Astrocyte of the cerebellum (primary cell): Measurements from ENCODE around the gene MEGF10.

ENCODE experiments used
- DNase-seq: peaks from one replicate; pipeline ENCODE4 v3.0.0-alpha.2; 2011; ENCODE audit warnings: low read depth
- H3K4me3 ChIP-seq: 2 replicates; pipeline ENCODE4 v1.5.1; 2011; ENCODE audit warnings: mild to moderate bottlenecking, low read depth, low read length, moderate library complexity
- in situ Hi-C: cut with HindIII; loops from 2 replicates; pipeline ENCODE4 v1.10.0; 2017; ENCODE audit warnings: low sequenced_read_pairs
- TF ChIP-seq, protein P1 (sequence below): IDR thresholded peaks from 2 replicates; pipeline ENCODE4 v1.5.1; 2012; ENCODE audit warnings: low read length, low read depth, moderate library complexity, mild to moderate bottlenecking; ENCODE audit errors: missing control alignments

MEGF10 gene

DNA sequence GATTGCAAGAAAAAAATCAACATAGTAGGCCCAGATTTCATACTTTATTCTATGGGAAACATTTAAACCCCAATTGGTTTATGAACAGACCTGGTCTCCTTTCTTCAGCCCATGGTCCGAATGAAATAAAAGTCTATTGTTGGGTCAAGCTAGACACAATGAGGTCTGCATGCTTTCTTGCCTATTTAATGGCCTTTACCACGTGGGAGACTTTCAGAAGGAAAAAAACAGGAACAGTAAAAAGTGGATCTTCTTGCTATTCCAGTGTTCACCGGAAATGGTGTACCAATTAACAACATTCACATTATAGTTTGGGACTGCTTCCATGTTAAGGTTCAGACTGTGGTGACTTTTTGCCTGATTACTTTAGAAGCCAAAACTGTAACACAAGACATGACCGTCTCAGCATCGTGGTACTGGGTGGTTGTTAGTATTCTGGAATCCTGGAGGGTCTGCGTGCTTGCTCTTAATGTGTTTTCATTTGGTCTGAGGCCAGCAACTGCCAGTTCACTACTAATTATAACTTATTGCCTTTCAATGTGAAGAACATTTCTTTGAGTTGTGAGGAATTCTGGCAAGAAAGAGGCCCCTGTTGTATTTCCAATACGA lies 141.5 kb downstream of the MEGF10 start:
- no peak for DNase-seq
- TF ChIP-seq, protein P1, sequence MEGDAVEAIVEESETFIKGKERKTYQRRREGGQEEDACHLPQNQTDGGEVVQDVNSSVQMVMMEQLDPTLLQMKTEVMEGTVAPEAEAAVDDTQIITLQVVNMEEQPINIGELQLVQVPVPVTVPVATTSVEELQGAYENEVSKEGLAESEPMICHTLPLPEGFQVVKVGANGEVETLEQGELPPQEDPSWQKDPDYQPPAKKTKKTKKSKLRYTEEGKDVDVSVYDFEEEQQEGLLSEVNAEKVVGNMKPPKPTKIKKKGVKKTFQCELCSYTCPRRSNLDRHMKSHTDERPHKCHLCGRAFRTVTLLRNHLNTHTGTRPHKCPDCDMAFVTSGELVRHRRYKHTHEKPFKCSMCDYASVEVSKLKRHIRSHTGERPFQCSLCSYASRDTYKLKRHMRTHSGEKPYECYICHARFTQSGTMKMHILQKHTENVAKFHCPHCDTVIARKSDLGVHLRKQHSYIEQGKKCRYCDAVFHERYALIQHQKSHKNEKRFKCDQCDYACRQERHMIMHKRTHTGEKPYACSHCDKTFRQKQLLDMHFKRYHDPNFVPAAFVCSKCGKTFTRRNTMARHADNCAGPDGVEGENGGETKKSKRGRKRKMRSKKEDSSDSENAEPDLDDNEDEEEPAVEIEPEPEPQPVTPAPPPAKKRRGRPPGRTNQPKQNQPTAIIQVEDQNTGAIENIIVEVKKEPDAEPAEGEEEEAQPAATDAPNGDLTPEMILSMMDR = no peak
- in situ Hi-C loops = loop anchor here (10.0 kb wide), 1 partner anchor 127 kb away; no protein-coding TSS in a partner anchor
- H3K4me3 ChIP-seq = no peak overlapping the region

DNA sequence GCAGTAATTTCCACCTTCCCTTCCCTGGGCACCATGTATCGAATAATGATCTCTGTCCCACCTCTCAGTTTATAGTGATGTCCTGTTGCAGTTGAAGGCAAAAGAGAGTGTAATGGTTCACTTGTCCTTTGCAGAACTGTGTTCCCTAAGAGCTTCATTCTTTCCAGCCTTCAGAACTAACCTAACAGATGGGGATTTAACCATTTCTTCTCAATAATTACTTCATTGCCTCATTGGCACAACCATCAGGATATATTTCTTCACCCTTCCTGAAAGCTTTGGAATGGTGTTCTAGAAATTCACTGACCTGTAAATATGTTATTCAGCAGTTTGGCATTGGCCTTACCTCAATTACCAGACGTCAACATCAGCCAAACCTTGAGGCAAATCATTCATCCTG lies 142.9 kb downstream of the MEGF10 start:
- no peak overlapping the region for H3K4me3 ChIP-seq
- in situ Hi-C loops = loop anchor here (10.0 kb wide), 1 partner anchor 129 kb away; no protein-coding TSS in a partner anchor
- TF ChIP-seq, protein P1 = no peak
- DNase-seq = no peak

DNA sequence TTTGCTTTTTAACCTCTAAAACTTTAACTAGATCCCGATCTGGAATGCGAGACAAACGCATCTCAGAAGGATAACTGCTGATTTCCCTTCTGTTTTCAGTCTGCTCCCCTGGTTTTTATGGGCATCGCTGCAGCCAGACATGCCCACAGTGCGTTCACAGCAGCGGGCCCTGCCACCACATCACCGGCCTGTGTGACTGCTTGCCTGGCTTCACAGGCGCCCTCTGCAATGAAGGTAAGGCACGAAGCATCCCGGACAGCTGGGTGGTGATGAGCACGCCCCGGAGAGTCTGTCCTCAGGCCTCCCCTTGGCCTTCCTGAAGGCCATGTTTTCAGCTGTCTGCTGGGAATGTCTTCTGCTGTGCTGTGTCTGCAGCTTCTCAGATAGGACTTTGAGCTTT lies 144.0 kb downstream of the MEGF10 start:
- no peak overlapping the region for H3K4me3 ChIP-seq
- no peak for DNase-seq
- in situ Hi-C loops = loop anchor here (10.0 kb wide), 1 partner anchor 130 kb away; no protein-coding TSS in a partner anchor
- TF ChIP-seq, protein P1 = no peak

DNA sequence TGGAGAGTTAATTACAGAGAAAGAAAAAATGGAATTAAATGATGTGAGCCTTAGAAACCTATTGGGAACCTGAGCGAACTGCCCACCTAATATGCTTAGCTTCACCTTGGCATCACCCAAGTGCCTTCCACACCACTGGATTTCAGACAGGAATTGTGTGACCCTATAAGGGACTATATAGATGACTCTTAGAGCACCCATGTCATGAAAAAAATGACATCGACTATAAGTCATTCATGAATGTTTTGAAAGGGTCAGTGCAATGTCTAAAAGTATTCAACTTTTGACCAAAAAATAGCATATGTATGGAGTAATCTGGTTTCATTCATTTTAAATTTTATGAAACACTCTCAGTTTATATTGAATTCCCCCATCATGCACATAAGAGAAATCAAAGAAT lies 145.2 kb downstream of the MEGF10 start:
- no peak overlapping the region for H3K4me3 ChIP-seq
- in situ Hi-C loops = loop anchor here (10.0 kb wide), 1 partner anchor 131 kb away; no protein-coding TSS in a partner anchor
- TF ChIP-seq, protein P1 = no peak
- DNase-seq = no peak

DNA sequence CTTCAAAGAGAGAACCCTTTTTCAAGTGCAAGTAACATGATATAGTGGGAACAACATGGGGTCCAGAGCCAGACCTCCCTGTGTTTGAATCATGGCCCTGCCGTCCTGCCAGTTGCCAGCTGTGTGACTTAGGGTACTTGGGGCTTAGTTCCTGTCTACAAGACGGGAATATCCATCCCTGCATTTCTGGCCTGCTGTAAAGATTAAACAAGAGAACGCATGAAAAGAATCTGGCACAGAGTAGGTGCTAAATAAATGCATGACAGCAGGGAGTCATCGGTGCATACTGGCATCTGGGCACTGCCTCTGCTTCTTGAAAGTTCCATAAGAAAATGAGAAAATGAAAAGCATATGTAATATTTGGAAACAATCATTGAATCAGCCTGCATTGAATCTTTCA lies 149.0 kb downstream of the MEGF10 start:
- H3K4me3 ChIP-seq = no peak overlapping the region
- in situ Hi-C loops = loop anchor here (10.0 kb wide), 1 partner anchor 135 kb away; no protein-coding TSS in a partner anchor
- no peak for DNase-seq
- TF ChIP-seq, protein P1 = no peak

DNA sequence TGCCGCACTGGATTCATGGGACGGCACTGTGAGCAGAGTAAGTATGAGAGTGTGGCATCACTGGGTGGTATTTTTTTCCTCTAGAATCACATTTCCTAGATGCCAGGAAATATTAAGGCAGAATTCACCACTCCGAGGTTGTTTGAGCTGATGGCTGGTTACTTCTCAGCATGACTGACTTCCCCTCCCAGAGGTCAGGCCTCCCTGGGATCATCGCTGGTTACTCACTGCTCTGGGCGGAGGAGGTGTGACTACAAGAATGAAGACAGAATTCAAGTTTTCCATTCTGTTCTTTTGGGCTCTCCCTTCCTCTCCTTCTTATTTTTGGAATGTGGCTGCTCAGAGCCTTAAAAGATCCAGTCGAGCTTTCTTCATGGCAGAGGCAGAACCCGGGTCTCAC lies 150.2 kb downstream of the MEGF10 start:
- DNase-seq = peak; percentile 9
- no peak overlapping the region for H3K4me3 ChIP-seq
- in situ Hi-C loops = no loop called here
- TF ChIP-seq, protein P1 = no peak
